Mononuclear cell (primary cell): Measurements from ENCODE around the gene NBEA. TPM values are rescaled to one million over a fixed set of nuclear protein-coding genes. Genes with fewer than 3 reads are reported as not detected.
A peak's percentile ranks its signal among the peaks of the same experiment; 100 is the strongest.

Source experiments
- H3K27me3 ChIP-seq: 2 replicates; pipeline ENCODE4 v1.6.0; 2011; ENCODE audit warnings: low read length, control low read depth; ENCODE audit not compliant: insufficient read depth
- H3K4me1 ChIP-seq: 2 replicates; pipeline ENCODE4 v1.5.1; 2011; ENCODE audit warnings: mild to moderate bottlenecking, low read length, control low read depth; ENCODE audit not compliant: insufficient read depth
- H3K4me3 ChIP-seq: 2 replicates; pipeline ENCODE4 v1.5.1; 2011; ENCODE audit warnings: mild to moderate bottlenecking, low read length, moderate library complexity
- H3K9me3 ChIP-seq: 2 replicates; pipeline ENCODE4 v1.5.1; 2011; ENCODE audit warnings: low read depth, mild to moderate bottlenecking, control low read depth, low read length
- total RNA-seq: library from RNA; depleted of rRNA; stranded (reverse); fragments of >200 nt; gene quantifications from one replicate; pipeline ENCODE4 v1.2.3, GENCODE V29; 2012

Gene NBEA
- total RNA-seq, 1 donor = 3.3 TPM

DNA sequence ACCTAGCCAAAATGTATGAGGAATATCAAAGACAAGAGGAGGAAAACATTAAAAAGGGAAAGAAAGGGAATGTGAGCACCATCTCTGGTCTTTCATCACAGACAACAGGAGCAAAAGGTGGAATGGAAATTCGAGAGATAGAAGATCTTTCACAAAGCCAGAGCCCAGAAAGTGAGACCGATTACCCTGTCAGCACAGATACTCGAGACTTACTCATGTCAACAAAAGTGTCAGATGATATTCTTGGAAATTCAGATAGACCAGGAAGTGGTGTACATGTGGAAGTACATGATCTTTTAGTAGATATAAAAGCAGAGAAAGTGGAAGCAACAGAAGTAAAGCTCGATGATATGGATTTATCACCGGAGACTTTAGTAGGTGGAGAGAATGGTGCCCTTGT is 217.0 kb downstream of the NBEA start:
- Histone ChIP-seq H3K4me1 (peaks cover 5% of the 10 kb centered on the region), H3K27me3 (no peaks in the 10 kb centered on the region), H3K9me3 (no peaks in the 10 kb centered on the region), H3K4me3 (no peak overlapping the region)

DNA sequence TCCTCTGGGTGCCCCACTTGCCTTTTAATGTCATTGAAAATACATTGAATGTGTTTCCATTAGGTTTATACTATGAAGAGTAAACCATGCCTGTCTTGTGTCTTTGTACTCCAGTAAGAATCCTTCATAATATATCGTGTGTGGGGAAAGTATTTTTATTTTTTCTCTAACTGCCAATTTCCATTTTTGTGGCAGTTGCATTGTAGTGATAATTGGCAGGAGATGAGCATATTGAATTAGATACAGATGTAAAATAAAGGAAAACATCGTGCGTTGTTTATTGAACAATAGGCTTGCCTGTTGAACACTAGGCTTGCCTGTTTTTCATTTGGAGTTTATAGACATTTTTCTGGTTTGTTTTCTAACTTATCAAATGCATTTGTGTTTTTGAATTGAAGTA is 218.8 kb downstream of the NBEA start:
- peaks cover 5% of the 10 kb centered on the region for H3K4me1 ChIP-seq
- H3K9me3 ChIP-seq = no peaks in the 10 kb centered on the region
- H3K4me3 ChIP-seq = no peak overlapping the region
- H3K27me3 ChIP-seq = no peaks in the 10 kb centered on the region

DNA sequence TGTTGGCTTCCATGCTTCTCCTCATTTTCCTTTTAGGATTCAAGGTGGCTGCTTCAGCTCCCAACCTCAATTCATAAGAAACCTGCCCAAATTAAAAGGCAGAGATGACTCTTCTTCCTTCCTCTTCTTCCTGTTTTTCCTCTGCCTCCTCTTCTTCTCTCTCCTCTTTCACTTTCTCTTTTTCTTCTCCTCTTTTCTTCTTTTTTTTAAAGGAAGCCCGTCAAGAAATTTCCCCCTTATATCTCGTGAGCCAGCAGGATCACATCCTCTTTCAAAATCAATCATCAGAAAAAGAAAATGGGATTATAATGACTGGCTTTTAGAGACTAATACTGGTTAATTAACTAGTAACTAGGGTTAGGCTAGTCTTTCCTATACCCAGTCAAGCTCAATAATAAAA is 220.3 kb downstream of the NBEA start:
- no peaks in the 10 kb centered on the region for H3K27me3 ChIP-seq
- peak overlapping the region; percentile 2 for H3K4me3 ChIP-seq
- peaks cover 5% of the 10 kb centered on the region for H3K4me1 ChIP-seq
- no peaks in the 10 kb centered on the region for H3K9me3 ChIP-seq

DNA sequence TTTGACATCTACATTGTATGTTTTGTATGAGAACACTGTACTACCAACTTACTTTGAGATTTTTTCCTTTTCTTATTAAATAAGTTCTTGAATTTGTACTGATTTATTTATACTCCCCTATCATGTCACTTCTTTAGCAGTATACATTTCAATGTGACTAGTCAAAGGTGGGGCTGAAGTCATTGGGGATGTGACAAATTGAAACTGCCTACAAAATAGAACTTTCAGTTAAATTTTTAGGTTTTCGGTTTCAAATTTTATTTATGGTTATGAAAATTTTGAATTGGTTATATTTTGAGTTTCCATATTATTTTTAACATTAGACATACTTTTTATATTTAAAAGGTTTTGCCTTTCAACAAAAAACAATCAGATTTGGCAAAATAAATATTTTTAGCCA is 221.6 kb downstream of the NBEA start:
- H3K4me3 ChIP-seq = no peak overlapping the region
- H3K27me3 ChIP-seq = no peaks in the 10 kb centered on the region
- H3K9me3 ChIP-seq = no peaks in the 10 kb centered on the region
- H3K4me1 ChIP-seq = peaks cover 5% of the 10 kb centered on the region

DNA sequence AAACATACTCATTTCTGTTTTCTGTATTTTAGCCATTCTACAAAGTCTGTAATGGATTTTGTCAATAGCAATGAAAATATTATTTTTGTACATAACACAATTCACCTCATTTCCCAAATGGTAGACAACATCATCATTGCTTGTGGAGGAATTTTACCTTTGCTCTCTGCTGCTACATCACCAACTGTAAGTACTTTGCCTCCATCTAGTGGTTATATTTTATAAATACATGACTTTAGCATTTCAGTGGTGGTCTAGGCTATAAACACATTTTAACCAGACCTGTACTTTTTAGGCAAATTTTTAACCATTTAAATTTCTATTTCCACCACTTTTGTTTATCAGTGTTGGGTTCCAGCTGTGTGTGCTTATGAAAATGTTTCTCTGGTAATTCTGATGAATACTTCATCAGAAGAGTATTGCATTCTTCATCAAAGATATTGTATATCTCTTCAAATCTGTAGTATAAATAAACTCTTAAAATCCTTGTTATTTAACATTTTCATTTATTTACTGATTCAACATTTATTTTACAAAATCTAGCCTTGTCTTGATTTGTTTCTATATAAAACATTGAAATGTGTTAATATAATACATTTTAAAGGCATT is 222.4 kb downstream of the NBEA start:
- H3K4me1 ChIP-seq = peaks cover 5% of the 10 kb centered on the region
- H3K9me3 ChIP-seq = no peaks in the 10 kb centered on the region
- no peak overlapping the region for H3K4me3 ChIP-seq
- no peaks in the 10 kb centered on the region for H3K27me3 ChIP-seq

DNA sequence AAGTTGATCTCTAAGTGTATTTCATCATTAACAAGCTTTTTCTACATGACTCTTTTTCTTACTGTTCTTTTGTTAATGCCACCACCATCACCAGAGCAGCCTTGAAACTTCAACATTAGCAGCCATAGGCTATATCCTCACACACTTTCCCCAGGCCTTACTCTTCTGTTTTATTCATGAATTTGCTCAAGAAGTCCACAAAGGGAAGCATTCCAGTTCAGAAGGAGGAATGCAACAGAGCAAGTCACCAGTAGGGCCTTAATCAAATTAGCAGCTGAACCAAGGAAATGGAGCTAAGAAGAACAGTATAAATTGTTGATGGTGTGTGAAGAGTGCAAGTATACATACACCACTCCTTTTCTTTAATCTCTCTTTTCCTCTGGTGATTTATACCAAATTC is 223.1 kb downstream of the NBEA start:
- Histone ChIP-seq H3K9me3 (no peaks in the 10 kb centered on the region), H3K4me1 (peaks cover 5% of the 10 kb centered on the region), H3K27me3 (no peaks in the 10 kb centered on the region), H3K4me3 (no peak overlapping the region)

DNA sequence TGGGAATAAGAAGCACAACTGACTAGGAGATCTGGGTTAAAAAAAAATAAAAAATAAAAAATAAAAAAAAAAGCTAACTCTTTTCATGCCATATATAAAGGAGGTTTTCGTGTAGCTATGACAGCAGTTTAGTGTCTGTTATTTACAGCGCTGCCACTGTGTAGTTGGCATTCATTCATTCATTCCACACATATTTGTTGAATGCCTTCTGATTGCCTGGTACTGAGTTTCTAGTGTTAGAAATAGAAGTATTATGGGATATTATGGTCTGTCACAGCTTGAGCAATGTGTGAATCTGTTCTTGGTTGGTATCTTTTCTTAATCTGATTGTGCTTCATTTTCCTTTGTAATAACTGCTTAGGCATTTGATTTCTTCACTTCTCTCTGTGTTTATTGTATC is 237.4 kb downstream of the NBEA start:
- Histone ChIP-seq H3K4me3 (no peak overlapping the region), H3K9me3 (no peaks in the 10 kb centered on the region), H3K27me3 (no peaks in the 10 kb centered on the region), H3K4me1 (no peaks in the 10 kb centered on the region)

DNA sequence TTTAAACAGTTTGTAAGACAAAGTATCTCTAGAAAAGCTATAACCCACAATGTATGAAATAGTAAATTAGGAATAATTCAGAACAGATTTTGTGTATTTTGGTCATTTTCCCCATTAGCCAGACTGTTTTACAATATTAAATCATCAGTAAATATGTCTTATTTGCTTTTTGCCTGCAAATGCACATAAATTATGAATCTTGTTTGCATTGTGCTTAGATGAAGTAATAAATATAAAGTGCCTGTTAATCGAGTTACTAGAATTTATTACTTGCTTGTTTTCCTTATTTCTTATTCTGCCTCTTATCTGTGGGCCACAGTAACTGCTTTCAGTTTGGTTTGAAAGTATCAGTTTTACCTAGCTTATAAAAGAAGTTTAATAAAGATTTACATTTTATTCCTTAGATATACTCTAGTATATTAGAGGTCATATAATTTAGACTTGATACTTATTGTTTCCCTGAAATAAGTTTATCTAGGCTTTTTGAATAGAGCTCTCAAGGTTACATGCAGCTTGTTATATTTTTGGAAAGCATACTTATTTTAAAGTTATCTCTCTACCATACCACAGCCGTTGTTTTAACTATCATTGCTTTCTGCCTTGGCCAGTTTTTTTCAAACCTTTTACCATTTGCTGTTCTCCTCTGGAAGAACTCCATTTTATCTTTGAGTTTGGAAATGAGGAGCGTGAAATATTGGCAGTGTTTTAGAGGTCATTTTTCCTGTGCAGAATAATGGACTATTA is 238.0 kb downstream of the NBEA start:
- Histone ChIP-seq H3K4me3 (no peak overlapping the region), H3K27me3 (no peaks in the 10 kb centered on the region), H3K9me3 (no peaks in the 10 kb centered on the region), H3K4me1 (no peaks in the 10 kb centered on the region)

DNA sequence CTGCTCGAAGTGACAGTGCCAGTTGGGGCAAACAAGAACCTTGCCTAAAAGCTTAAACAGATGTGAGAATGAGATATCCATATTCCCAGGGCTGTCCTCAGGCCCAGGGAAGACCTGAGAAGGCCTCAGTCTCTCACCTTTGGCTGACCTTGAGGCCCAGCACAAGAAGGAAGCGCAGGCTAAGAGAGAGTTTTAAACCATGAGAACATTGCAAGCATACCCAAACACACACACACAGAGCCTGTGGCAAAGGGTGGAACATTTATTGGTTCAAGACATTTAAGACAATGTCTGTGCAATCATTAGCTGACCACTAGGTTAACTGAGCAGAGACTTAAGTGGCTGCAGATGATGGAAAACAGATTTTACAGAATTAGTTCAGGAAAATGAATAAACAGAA is 248.2 kb downstream of the NBEA start:
- no peak overlapping the region for H3K4me3 ChIP-seq
- no peaks in the 10 kb centered on the region for H3K27me3 ChIP-seq
- no peaks in the 10 kb centered on the region for H3K4me1 ChIP-seq
- no peaks in the 10 kb centered on the region for H3K9me3 ChIP-seq

DNA sequence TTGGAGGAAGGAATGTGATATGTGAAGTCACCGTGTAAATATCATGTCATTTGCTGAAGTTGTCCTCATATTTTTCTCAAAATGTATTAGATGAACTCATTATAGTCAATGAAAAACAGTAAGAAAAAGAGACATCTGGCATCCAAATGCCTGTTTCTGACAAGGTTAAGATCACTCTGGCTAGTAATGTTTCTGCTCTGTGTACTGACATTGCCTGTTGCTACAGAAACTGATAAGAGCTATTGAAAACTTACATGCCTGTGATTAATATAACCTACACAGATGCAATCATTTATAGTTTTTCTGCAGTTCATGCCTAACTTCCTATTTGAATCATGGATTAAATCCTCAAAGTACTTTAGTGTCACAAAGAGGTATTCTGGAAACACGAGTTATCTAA is 249.8 kb downstream of the NBEA start:
- Histone ChIP-seq H3K4me1 (no peaks in the 10 kb centered on the region), H3K4me3 (no peak overlapping the region), H3K27me3 (no peaks in the 10 kb centered on the region), H3K9me3 (no peaks in the 10 kb centered on the region)

DNA sequence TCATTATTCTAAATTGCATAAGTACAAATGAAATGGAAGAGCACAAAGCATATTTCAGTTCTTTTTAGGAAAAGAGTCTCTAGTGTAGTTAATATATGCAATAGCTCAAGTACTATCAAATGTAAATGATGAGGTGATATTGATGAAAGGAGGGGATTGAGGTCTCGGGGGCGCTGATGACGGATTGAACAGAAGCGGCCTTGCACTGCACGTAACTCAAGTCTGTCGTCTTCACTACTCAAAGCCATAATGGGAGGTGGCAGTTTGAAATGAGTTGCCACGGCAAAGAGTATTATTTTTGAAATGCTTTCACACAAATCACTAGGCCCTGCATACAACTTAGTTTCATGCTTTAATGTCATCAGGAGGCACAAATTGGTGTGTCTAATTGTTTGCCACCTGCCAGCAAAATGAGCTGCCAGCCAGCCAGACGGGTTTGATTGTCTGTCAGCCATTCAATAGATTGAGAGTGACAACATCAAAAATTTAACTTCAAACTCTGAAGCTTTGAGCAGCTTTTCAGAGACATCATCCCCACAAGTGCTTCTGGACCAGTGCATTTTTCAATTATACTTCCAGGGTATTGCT is 256.6 kb downstream of the NBEA start:
- H3K27me3 ChIP-seq = no peaks in the 10 kb centered on the region
- H3K4me3 ChIP-seq = no peak overlapping the region
- no peaks in the 10 kb centered on the region for H3K9me3 ChIP-seq
- H3K4me1 ChIP-seq = no peaks in the 10 kb centered on the region

DNA sequence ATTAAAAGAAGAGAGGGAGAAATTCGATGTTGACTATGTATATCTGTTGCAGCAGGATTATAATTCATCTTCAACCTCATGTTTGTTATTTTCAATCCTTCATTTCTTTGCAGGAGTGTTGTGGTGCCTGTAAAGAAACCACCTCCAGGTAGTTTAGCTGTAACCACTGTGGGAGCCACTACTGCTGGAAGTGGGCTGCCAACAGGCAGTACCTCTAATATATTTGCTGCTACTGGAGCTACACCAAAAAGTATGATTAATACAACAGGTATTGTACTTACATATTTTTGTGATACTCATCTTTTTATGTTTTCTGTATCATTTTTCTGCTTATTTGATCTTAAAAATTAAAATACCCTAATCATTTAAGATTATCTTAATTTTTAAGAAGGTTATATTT is 266.5 kb downstream of the NBEA start:
- no peak overlapping the region for H3K4me3 ChIP-seq
- H3K9me3 ChIP-seq = no peaks in the 10 kb centered on the region
- H3K4me1 ChIP-seq = no peaks in the 10 kb centered on the region
- H3K27me3 ChIP-seq = no peaks in the 10 kb centered on the region

DNA sequence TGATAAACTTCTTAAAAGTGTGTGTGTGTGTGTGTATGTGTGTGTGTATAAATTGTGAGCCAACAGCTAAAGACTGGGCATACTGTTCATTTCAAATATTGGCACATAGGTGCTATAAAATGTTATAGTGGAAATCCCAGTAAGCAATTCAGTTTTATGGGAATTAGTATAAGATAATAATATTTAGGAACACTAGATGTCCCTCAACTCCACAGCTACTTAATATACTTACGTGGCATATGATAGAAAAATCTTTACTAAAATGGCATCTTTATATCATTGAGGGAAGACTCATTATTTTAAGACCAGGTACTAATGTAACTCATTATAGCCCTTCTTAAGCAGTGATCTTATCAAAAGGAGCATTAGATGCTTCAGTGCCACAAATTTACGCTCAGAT is 268.2 kb downstream of the NBEA start:
- Histone ChIP-seq H3K27me3 (no peaks in the 10 kb centered on the region), H3K9me3 (no peaks in the 10 kb centered on the region), H3K4me3 (no peak overlapping the region), H3K4me1 (no peaks in the 10 kb centered on the region)

DNA sequence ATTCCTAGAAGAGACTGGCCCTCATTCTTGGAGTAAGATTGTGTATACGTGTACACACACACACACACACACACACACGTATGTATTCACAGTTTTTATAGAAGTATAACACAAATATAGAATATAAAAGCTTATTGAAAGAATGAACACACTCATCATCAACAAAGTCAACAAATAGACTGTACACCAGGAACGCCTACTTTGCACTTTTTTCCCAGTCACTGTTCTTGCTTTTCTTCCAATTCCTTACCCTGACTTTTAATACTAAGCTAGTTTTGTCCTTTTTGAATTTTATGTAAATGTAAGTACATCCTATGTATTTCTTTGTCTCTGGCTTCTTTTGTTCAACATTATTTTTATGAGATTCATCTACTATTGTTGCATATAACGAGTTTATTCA is 269.9 kb downstream of the NBEA start:
- Histone ChIP-seq H3K27me3 (no peaks in the 10 kb centered on the region), H3K4me1 (no peaks in the 10 kb centered on the region), H3K9me3 (no peaks in the 10 kb centered on the region)

DNA sequence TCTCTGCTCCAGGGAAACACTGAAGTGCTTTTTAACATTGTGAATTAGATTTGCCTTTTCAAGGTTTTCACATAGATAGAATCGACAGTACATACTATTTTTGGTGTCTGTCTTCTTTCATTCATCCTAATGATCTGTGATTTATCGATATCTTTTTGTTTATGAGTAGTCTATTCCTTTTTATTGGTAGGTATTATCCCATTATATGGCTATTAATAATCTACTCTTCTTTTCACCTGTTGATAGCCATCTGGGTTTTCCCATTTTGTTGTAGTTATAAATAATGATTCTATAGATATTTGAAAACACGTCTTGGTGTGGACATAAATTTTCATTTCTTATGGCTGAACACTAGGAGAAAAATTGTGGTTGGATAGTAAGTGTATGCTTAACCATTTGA is 271.8 kb downstream of the NBEA start:
- no peaks in the 10 kb centered on the region for H3K27me3 ChIP-seq
- no peak overlapping the region for H3K4me3 ChIP-seq
- H3K9me3 ChIP-seq = no peaks in the 10 kb centered on the region
- no peaks in the 10 kb centered on the region for H3K4me1 ChIP-seq

More for the DNA sequence above, 269.9 kb downstream of the NBEA start:
- no peak overlapping the region for H3K4me3 ChIP-seq

DNA sequence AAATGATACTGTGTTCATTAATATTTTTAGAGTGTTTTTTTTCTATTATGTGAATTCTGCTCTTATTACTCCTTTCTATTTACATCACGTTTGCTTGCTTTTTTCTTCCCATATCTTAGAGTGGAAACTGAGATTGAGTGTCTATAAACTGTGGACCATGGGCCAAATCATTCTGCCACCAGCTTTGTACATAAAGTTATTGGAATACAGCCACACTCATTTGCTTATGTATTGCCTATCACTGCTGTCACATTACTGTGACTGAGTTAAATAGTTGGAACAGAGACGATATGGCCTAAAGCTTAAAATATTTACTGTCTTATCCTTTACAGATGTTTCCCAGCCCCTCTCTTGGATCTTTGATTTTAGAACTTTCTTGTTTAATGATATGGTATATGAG is 274.1 kb downstream of the NBEA start:
- no peaks in the 10 kb centered on the region for H3K9me3 ChIP-seq
- no peaks in the 10 kb centered on the region for H3K27me3 ChIP-seq
- H3K4me1 ChIP-seq = no peaks in the 10 kb centered on the region
- no peak overlapping the region for H3K4me3 ChIP-seq
